IMR-90 (cell line): Measurements from ENCODE around the gene CCDC9. TPM values are rescaled to one million over a fixed set of nuclear protein-coding genes. Genes with fewer than 3 reads are reported as not detected.

Experiments
- ATAC-seq: fragments of 200-7000 bp; cut with Tn5 transposase; 2 replicates; pipeline ENCODE4 v1.9.1; 2020; ENCODE audit warnings: low read depth, mild to moderate bottlenecking, moderate library complexity
- BruUV-seq: library from RNA; stranded (reverse); fragments of 400-500 nt; replicated peaks from 2 replicates; lab custom pipeline; 2021; lab: Mats Ljungman, UMichigan
- CTCF ChIA-PET: fragments of 300-600 bp; formaldehyde crosslinking; extraction: SDS; loops from one replicate; lab custom pipeline; 2021; ENCODE audit warnings: antibody characterized with exemption; lab: Yijun Ruan, JAX
- POLR2A ChIA-PET: fragments of 300-600 bp; sonication (Branson Sonifier 250); formaldehyde crosslinking; loops from one replicate; lab custom pipeline; 2022; ENCODE audit warnings: antibody characterized with exemption; ENCODE audit not compliant: unreplicated experiment; lab: Charles Lee
- DNase-seq: peaks from one replicate; pipeline ENCODE4 v3.0.0; 2013
- H2AFZ ChIP-seq: replicated peaks from 2 replicates; pipeline ENCODE3; 2013; ENCODE audit warnings: low read length, mild to moderate bottlenecking; ENCODE audit not compliant: poor library complexity
- H2AK5ac ChIP-seq: 2 replicates; pipeline ENCODE4 v1.6.1; 2013; ENCODE audit warnings: low read depth, low read length, inconsistent platforms
- H2AK9ac ChIP-seq: replicated peaks from 2 replicates; pipeline ENCODE3; 2013; ENCODE audit warnings: mild to moderate bottlenecking, low read depth, low read length, moderate library complexity; ENCODE audit not compliant: poor library complexity
- H2BK120ac ChIP-seq: 2 replicates; pipeline ENCODE4 v1.6.1; 2013; ENCODE audit warnings: low read depth, low read length, inconsistent platforms
- H2BK15ac ChIP-seq: 3 replicates; pipeline ENCODE4 v1.6.1; 2013; ENCODE audit warnings: low read depth, low read length, inconsistent platforms
- H2BK20ac ChIP-seq: 2 replicates; pipeline ENCODE4 v1.6.1; 2013; ENCODE audit warnings: low read depth, mild to moderate bottlenecking, inconsistent platforms, low read length, moderate library complexity
- H2BK5ac ChIP-seq: 2 replicates; pipeline ENCODE4 v1.6.1; 2013; ENCODE audit warnings: mild to moderate bottlenecking, low read depth, low read length, inconsistent platforms; ENCODE audit not compliant: poor library complexity, severe bottlenecking
- H3K14ac ChIP-seq: replicated peaks from 2 replicates; pipeline ENCODE4 v1.6.1; 2013; ENCODE audit warnings: low read depth, low read length, inconsistent platforms
- H3K18ac ChIP-seq: 2 replicates; pipeline ENCODE4 v1.6.1; 2013; ENCODE audit warnings: low read depth, low read length, control low read depth
- H3K23ac ChIP-seq: 2 replicates; pipeline ENCODE4 v1.6.1; 2013; ENCODE audit warnings: low read depth, low read length, inconsistent platforms
- H3K27ac ChIP-seq: 2 replicates; pipeline ENCODE4 v1.5.1; 2013; ENCODE audit warnings: mild to moderate bottlenecking, control low read depth, low read length; ENCODE audit not compliant: insufficient read depth
- H3K27me3 ChIP-seq: 2 replicates; pipeline ENCODE4 v1.6.1; 2013; ENCODE audit warnings: low read length; ENCODE audit not compliant: control insufficient read depth, insufficient read depth
- H3K36me3 ChIP-seq: 2 replicates; pipeline ENCODE4 v1.6.1; 2013; ENCODE audit warnings: low read length, mixed read lengths; ENCODE audit not compliant: control insufficient read depth, insufficient read depth
- H3K4ac ChIP-seq: 2 replicates; pipeline ENCODE4 v1.6.1; 2013; ENCODE audit warnings: low read depth, low read length, inconsistent platforms
- H3K4me1 ChIP-seq: 2 replicates; pipeline ENCODE4 v1.6.1; 2013; ENCODE audit warnings: low read length, mixed read lengths; ENCODE audit not compliant: control insufficient read depth, insufficient read depth
- H3K4me2 ChIP-seq: 2 replicates; pipeline ENCODE4 v1.6.1; 2013; ENCODE audit warnings: low read depth, mild to moderate bottlenecking, control low read depth, low read length, moderate library complexity
- H3K4me3 ChIP-seq: 2 replicates; pipeline ENCODE4 v1.5.1; 2013; ENCODE audit warnings: low read depth, mild to moderate bottlenecking, control low read depth, low read length, moderate library complexity; ENCODE audit not compliant: insufficient read depth
- H3K56ac ChIP-seq: 2 replicates; pipeline ENCODE4 v1.6.1; 2013; ENCODE audit warnings: low read length, inconsistent platforms; ENCODE audit not compliant: insufficient read depth; ENCODE audit errors: extremely low read depth
- H3K79me1 ChIP-seq, 2 experiments: 2 replicates each; pipeline ENCODE4 v1.6.1; 2013; ENCODE audit warnings: low read length in 2 of 2, inconsistent platforms in 1 of 2, low read depth in 1 of 2
- H3K9ac ChIP-seq: 2 replicates; pipeline ENCODE4 v1.6.1; 2013; ENCODE audit warnings: low read depth, low read length, control low read depth
- H3K9me1 ChIP-seq: 2 replicates; pipeline ENCODE4 v1.6.1; 2013; ENCODE audit warnings: low read length, inconsistent platforms; ENCODE audit not compliant: insufficient read depth
- H3K9me3 ChIP-seq: 2 replicates; pipeline ENCODE4 v1.6.1; 2013; ENCODE audit warnings: low read length; ENCODE audit not compliant: control insufficient read depth, insufficient read depth
- H4K20me1 ChIP-seq: 2 replicates; pipeline ENCODE4 v1.6.1; 2013; ENCODE audit warnings: low read length, inconsistent platforms; ENCODE audit not compliant: insufficient read depth
- H4K5ac ChIP-seq: 2 replicates; pipeline ENCODE4 v1.6.1; 2013; ENCODE audit warnings: mild to moderate bottlenecking, low read depth, low read length, control low read depth
- H4K8ac ChIP-seq, 2 experiments: 2 replicates each; pipeline ENCODE4 v1.6.1; 2013; ENCODE audit warnings: low read depth in 2 of 2, low read length in 2 of 2, control low read depth in 1 of 2, inconsistent platforms in 1 of 2
- H4K91ac ChIP-seq: 2 replicates; pipeline ENCODE4 v1.6.1; 2013; ENCODE audit warnings: low read depth, low read length, inconsistent platforms; ENCODE audit not compliant: insufficient read depth
- BHLHE40 ChIP-seq: fragments of 150-350 bp; IDR thresholded peaks from 2 replicates; pipeline ENCODE4 v1.6.1; 2016; ENCODE audit warnings: mild to moderate bottlenecking, low read depth, low read length
- CEBPB ChIP-seq: IDR thresholded peaks from 2 replicates; pipeline ENCODE4 v1.6.1; 2012; ENCODE audit warnings: low read depth, low read length, improper control_type of control experiment
- CHD1 ChIP-seq: IDR thresholded peaks from 2 replicates; pipeline ENCODE4 v1.6.1; 2012; ENCODE audit warnings: low read depth, low read length, improper control_type of control experiment
- FOS ChIP-seq: fragments of 150-350 bp; IDR thresholded peaks from 2 replicates; pipeline ENCODE4 v1.6.1; 2016; ENCODE audit warnings: low read depth, low read length
- MAFK ChIP-seq: IDR thresholded peaks from 2 replicates; pipeline ENCODE4 v1.6.1; 2012; ENCODE audit warnings: low read depth, low read length, improper control_type of control experiment
- MAZ ChIP-seq: IDR thresholded peaks from 2 replicates; pipeline ENCODE4 v1.6.1; 2012; ENCODE audit warnings: low read depth, mild to moderate bottlenecking, low read length, improper control_type of control experiment, moderate library complexity, borderline replicate concordance
- NFE2L2 ChIP-seq: fragments of 150-350 bp; IDR thresholded peaks from 2 replicates; pipeline ENCODE4 v1.6.1; 2016; ENCODE audit warnings: low read depth, mild to moderate bottlenecking, low read length
- POLR2A ChIP-seq: IDR thresholded peaks from 2 replicates; pipeline ENCODE4 v1.6.1; 2012; ENCODE audit warnings: mild to moderate bottlenecking, low read depth, low read length
- RAD21 ChIP-seq: IDR thresholded peaks from 2 replicates; pipeline ENCODE4 v1.6.1; 2012; ENCODE audit warnings: low read length, improper control_type of control experiment
- RCOR1 ChIP-seq: IDR thresholded peaks from 2 replicates; pipeline ENCODE4 v1.6.1; 2012; ENCODE audit warnings: mild to moderate bottlenecking, low read length, improper control_type of control experiment; ENCODE audit not compliant: insufficient replicate concordance
- SMC3 ChIP-seq: fragments of 150-350 bp; IDR thresholded peaks from 2 replicates; pipeline ENCODE4 v1.6.1; 2016; ENCODE audit warnings: low read depth, mild to moderate bottlenecking, antibody characterized with exemption, low read length, moderate library complexity
- WGBS, 2 experiments: methylation state at CpG; one replicate each; pipeline versions ENCODE4 v1.1.5 to v1.1.7; 2013; ENCODE audit warnings: missing lambda C conversion rate in 2 of 2; ENCODE audit not compliant: insufficient read length in 1 of 2; ENCODE audit errors: extremely low coverage in 2 of 2; 5-methylcytosine and 5-hydroxymethylcytosine counted together
- dilution Hi-C: fragments of 300-500 bp; cut with HindIII; formaldehyde crosslinking; loops from one replicate; pipeline ENCODE4 v1.14.3; 2018; ENCODE audit warnings: low sequenced_read_pairs; ENCODE audit not compliant: unreplicated experiment
- in situ Hi-C: fragments of 300-500 bp; cut with MboI; formaldehyde crosslinking; loops from 3 replicates; pipeline ENCODE4 v1.14.3; 2019; ENCODE audit warnings: low sequenced_read_pairs, inconsistent platforms, mixed read lengths
- intact Hi-C: fragments of 100-400 bp; cut with micrococcal nuclease; formaldehyde crosslinking; loops from 2 replicates; pipeline ENCODE4 v1.10.0; 2022
- polyA plus RNA-seq, 3 experiments: library from polyadenylated mRNA; depleted of rRNA; stranded (reverse); fragments of >200 nt; gene quantifications; 2 replicates each; pipeline ENCODE4 v1.2.3, GENCODE V29; 2012; ENCODE audit warnings: low replicate concordance in 1 of 3
- total RNA-seq: library from RNA; depleted of rRNA; stranded (reverse); fragments of >200 nt; gene quantifications from 2 replicates; pipeline ENCODE4 v1.2.3, GENCODE V29; 2012
- TF ChIP-seq, protein P1 (sequence below): conservative IDR thresholded peaks from 2 replicates; pipeline ENCODE4 v1.5.1; 2012; ENCODE audit warnings: mild to moderate bottlenecking, low read depth, low read length, improper control_type of control experiment
- TF ChIP-seq, protein P2 (sequence below): fragments of 150-350 bp; IDR thresholded peaks from 2 replicates; pipeline ENCODE4 v1.6.1; 2017; ENCODE audit warnings: mild to moderate bottlenecking, antibody characterized with exemption, low read length, low read depth
- TF ChIP-seq, protein P3 (sequence below): fragments of 150-350 bp; IDR thresholded peaks from 2 replicates; pipeline ENCODE4 v1.6.1; 2016; ENCODE audit warnings: low read depth, mild to moderate bottlenecking, low read length, moderate library complexity, borderline replicate concordance

The CCDC9 gene
- total and polyA plus RNA-seq, 2 of the 4 experiments (the other 2 are of a cell fraction): 2.9 to 8.6 TPM

DNA sequence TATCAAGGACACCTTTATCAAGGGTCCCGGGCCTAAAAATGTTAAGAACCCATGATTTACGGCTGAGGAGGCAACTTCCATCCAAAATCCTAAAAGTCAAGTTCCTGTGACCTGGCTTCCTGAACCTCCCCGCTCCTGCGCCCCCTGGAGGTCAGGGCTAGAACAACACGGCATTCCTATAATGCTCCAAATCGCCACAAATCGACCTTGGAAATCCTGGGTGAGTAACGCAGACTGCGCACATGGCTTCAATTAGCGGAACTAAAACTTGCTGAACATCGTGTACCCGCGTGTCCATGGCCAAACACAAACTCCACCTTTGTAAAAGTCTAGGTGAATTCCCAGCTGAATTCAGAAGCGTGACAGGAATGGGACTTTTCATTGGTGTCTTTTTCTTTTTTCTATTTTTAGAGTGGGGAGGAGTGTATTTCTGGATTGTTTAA is 49.0 kb downstream of the CCDC9 start (continued):
- TF ChIP-seq NFE2L2: no peak

DNA sequence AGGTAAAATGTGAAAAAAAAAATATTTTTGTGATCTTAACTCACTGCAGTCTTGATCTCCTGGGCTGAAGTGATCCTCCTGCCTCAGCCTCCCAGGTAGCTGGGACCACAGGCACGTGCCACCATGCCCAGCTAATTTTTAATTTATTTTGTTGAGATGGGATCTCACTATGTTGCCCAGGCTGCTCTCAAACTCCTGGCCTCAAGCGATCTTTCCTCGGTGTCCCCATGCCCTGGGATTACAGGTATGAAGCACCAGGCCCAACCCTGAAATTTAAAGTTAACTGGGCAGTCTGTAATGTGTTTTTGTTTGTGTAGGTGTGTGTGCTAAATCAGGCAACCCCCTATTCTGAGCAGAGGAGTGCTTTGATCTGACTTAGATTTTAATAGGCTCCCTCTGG is 50.0 kb downstream of the CCDC9 start:
- POLR2A ChIA-PET: no interaction called here
- peak overlapping the region; percentile 27; the same call in 1 of the 2 replicates for H2BK120ac ChIP-seq
- TF ChIP-seq NFE2L2: no peak
- no peak for TF ChIP-seq MAFK
- TF ChIP-seq RCOR1: no peak
- no peak for TF ChIP-seq FOS
- TF ChIP-seq CEBPB: no peak
- no peak for TF ChIP-seq POLR2A
- TF ChIP-seq, protein P1, sequence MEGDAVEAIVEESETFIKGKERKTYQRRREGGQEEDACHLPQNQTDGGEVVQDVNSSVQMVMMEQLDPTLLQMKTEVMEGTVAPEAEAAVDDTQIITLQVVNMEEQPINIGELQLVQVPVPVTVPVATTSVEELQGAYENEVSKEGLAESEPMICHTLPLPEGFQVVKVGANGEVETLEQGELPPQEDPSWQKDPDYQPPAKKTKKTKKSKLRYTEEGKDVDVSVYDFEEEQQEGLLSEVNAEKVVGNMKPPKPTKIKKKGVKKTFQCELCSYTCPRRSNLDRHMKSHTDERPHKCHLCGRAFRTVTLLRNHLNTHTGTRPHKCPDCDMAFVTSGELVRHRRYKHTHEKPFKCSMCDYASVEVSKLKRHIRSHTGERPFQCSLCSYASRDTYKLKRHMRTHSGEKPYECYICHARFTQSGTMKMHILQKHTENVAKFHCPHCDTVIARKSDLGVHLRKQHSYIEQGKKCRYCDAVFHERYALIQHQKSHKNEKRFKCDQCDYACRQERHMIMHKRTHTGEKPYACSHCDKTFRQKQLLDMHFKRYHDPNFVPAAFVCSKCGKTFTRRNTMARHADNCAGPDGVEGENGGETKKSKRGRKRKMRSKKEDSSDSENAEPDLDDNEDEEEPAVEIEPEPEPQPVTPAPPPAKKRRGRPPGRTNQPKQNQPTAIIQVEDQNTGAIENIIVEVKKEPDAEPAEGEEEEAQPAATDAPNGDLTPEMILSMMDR: no peak
- TF ChIP-seq, protein P2, sequence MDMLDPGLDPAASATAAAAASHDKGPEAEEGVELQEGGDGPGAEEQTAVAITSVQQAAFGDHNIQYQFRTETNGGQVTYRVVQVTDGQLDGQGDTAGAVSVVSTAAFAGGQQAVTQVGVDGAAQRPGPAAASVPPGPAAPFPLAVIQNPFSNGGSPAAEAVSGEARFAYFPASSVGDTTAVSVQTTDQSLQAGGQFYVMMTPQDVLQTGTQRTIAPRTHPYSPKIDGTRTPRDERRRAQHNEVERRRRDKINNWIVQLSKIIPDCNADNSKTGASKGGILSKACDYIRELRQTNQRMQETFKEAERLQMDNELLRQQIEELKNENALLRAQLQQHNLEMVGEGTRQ: no peak
- no peak for TF ChIP-seq RAD21
- TF ChIP-seq, protein P3, sequence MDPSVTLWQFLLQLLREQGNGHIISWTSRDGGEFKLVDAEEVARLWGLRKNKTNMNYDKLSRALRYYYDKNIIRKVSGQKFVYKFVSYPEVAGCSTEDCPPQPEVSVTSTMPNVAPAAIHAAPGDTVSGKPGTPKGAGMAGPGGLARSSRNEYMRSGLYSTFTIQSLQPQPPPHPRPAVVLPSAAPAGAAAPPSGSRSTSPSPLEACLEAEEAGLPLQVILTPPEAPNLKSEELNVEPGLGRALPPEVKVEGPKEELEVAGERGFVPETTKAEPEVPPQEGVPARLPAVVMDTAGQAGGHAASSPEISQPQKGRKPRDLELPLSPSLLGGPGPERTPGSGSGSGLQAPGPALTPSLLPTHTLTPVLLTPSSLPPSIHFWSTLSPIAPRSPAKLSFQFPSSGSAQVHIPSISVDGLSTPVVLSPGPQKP: no peak
- TF ChIP-seq CHD1: no peak
- no peak for TF ChIP-seq SMC3
- no peak for TF ChIP-seq MAZ
- no peak for TF ChIP-seq BHLHE40

More for the DNA sequence above, 50.0 kb downstream of the CCDC9 start:
- H3K4me2 ChIP-seq: no peak overlapping the region
- no peak overlapping the region for H3K56ac ChIP-seq
- no peak overlapping the region for H4K91ac ChIP-seq
- no peak overlapping the region for H3K4me3 ChIP-seq
- peak overlapping the region; percentile 70; the same call in 1 of the 2 replicates for H2AK5ac ChIP-seq
- no peaks in the 10 kb centered on the region for H3K36me3 ChIP-seq
- H2BK20ac ChIP-seq: peak overlapping the region; percentile 61
- intact Hi-C loops: loop anchor here (5.0 kb wide), 2 partner anchors 41 to 391 kb away; partner anchors contain the start of gene DHX34
- CTCF ChIA-PET: interaction anchor here (1.2 kb wide), 1 partner anchor 10 kb away, joined by 3 read pairs; no protein-coding TSS in a partner anchor
- peak overlapping the region; percentile 56; the same call in 1 of the 2 replicates for H3K4ac ChIP-seq
- in situ Hi-C loops: no loop called here
- H2BK5ac ChIP-seq: no peak overlapping the region
- dilution Hi-C loops: no loop called here
- H4K5ac ChIP-seq: no peak overlapping the region
- DNase-seq (no peak), ATAC-seq (no peak)
- no CpG with 5 or more reads among the region's 3 CpGs for WGBS, 2 experiments
- H3K9ac ChIP-seq: no peak overlapping the region
- no peak overlapping the region for H3K27ac ChIP-seq
- no peak overlapping the region for H2AFZ ChIP-seq
- no peak overlapping the region for H4K8ac ChIP-seq
- H3K23ac ChIP-seq: no peak overlapping the region
- no peak overlapping the region; the same call in 1 of the 2 replicates for H3K14ac ChIP-seq
- H2BK15ac ChIP-seq: peak overlapping the region; percentile 56; the same call in 1 of the 3 replicates
- no peak overlapping the region for H2AK9ac ChIP-seq
- no TSS peak for BruUV-seq
- no peaks in the 10 kb centered on the region for H3K4me1 ChIP-seq
- H3K18ac ChIP-seq: no peak overlapping the region
- H3K9me3 ChIP-seq: no peaks in the 10 kb centered on the region
- no peaks in the 10 kb centered on the region for H4K20me1 ChIP-seq
- H3K79me1 ChIP-seq: no peaks in the 10 kb centered on the region
- 0 out of 2 replicates have a peak, but pooled peaks cover 4% of the 10 kb centered on the region for H3K9me1 ChIP-seq
- H3K27me3 ChIP-seq: no peaks in the 10 kb centered on the region
